Activated CD8-positive, alpha-beta memory T cell treated with anti-CD3 and anti-CD28 coated beads, Interleukin-2, amount 50 U/mL, for 1 hour (primary cell): ENCODE measurements around the gene METTL4.

Source experiments
- DNase-seq: peaks from one replicate; pipeline ENCODE4 v3.0.0-alpha.2; 2020; ENCODE audit errors: extremely low read depth

The METTL4 gene, protein sequence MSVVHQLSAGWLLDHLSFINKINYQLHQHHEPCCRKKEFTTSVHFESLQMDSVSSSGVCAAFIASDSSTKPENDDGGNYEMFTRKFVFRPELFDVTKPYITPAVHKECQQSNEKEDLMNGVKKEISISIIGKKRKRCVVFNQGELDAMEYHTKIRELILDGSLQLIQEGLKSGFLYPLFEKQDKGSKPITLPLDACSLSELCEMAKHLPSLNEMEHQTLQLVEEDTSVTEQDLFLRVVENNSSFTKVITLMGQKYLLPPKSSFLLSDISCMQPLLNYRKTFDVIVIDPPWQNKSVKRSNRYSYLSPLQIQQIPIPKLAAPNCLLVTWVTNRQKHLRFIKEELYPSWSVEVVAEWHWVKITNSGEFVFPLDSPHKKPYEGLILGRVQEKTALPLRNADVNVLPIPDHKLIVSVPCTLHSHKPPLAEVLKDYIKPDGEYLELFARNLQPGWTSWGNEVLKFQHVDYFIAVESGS

DNA sequence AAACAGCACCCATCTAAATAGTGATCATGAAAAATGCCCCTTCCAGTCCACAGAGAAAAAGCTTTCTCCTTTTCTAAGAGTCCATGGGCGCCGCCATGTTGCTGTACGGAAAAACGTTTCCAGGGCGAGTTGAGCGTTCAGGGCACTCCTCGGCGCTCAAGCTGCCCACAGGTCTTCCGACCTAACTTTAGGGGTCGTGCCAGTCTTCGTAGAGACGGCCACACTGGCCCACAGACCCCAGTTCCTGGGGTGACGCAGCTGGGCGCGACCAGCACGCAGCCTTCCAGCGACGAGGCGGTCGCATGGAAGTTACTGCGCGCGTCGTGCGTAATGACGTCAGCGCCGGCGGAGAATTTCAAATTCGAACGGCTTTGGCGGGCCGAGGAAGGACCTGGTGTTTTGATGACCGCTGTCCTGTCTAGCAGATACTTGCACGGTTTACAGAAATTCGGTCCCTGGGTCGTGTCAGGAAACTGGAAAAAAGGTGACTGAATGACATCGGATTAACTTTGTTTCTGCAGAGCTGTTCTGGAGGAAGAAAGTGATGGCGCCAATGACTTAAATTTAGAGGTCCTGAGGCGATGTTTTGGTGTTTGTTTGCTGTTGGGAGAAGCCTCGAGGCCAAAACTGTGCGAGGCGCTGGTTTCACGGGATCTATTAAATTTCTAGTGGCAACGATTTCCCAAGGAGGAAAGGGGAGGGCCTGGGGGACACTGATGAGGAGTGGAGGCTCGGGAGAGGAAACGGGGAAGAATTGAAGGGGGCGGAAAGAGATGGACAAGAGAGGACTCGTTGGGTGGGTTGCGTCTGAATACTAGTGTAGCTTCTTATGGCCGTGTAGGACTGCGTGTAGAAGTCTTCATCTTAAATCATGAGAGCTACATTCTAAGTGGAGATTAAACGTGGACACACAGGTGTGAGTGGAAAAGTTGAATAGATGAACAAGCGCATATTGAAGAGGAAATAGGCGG is at the start of gene METTL4, which contains the start of gene NDC80:
METTL4 (minus strand) TSS at position 306 of the 971 bp plus-strand sequence. CDS start 4,289 bp downstream, outside the sequence.
NDC80 (plus strand) TSS at position 358 of the 971 bp plus-strand sequence. CDS start 1,429 bp downstream, outside the sequence.
- DNase-seq: peak; percentile 45

DNA sequence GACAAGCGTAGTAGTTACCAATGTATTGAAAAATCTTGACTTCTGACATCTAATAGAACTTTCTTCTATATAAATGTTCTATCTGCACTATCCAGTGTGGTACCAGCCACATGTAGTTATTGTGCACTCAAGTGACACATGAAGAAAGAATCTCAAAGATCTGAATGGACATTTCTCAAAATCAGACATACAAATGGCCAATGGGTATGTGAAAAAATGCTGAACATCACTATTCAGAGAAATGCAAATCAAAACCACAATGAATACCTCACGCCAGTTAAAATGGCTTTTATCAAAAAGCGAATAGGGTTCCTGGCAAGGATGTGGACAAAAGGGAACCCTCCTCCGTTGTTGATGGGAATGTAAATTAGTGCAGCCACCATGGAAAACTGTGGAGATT is 46.7 kb upstream of the METTL4 start:
- DNase-seq: no peak

DNA sequence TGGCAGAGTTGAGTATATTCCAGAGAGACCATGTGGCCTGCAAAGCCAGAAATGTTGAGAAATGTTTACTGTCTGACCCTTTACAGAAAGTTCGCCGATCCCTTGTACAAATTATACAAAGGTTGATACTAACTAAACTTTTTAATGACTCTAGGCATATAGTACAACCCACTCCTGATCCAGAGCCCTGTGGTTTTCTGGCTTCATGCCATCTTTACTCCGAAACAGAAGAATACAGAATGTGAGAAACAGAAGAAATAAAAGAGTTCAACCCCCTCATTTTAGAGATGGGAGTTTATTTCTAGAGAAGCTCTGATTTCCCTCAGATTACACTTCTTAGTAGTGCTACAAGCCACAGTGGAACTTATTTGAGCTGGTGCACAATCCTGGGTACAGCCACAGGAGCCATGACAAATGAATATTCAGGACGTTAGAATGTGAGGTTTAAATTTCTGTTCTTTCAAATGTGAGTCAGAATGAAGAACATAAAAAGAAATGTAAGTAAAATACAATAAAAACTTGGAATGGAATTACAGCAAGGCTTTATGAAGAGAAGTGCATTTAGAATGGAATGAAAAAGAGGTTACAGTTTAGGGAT is 46.2 kb upstream of the METTL4 start:
- no peak for DNase-seq

DNA sequence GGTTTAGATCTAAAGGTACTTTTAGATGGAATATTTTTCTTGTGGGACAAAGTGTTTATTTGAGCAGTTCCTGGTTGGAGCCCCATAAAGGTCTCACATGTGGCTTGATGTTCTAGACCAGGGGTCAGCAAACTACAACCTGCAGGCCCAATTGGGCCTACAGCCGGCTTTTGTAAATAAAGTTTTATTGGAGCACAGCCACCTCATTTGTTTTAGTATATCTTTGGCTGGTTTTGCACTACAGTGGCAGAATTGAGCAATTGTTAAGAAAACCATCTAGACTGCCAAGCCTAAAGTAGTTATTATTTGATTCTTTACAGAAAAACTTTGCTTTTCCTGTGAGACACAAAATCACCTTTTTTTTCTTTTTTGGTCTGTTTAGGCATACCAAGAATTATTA is 41.7 kb upstream of the METTL4 start:
- no peak for DNase-seq

DNA sequence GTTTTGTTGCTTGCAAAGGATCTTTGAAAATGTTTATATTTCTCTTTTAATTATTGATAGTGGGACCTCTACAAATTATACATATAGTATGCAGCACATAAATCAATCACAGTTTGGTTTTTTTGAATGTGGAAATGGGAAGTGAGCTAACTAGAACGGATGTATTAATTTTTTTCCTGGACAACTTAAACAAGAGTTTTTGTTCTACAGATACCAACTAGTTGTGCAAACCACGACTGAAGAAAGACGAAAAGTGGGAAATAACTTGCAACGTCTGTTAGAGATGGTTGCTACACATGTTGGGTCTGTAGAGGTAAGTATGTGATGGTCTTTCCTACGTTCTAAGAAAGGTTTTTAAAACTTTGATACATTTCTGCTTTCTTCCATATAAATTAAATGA is 39.2 kb upstream of the METTL4 start:
- no peak for DNase-seq

DNA sequence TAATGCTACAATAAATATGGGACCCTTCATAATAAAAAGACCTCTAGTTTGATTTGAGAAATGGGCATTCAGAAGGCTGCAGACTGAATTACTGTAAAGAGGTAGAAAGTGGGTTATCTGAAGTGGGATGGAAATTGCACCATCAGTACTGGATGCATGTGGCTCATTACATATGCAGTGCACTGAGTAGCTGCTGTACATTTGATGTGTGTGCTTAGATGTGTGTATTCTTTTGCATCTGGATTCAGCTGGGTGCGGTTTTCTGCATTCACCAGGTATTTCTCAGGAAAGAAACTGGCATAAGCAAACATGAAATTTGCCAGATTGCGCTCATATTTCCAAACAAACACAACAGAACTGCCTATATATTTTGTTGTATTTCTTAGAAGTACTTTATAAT is 38.3 kb upstream of the METTL4 start:
- no peak for DNase-seq

DNA sequence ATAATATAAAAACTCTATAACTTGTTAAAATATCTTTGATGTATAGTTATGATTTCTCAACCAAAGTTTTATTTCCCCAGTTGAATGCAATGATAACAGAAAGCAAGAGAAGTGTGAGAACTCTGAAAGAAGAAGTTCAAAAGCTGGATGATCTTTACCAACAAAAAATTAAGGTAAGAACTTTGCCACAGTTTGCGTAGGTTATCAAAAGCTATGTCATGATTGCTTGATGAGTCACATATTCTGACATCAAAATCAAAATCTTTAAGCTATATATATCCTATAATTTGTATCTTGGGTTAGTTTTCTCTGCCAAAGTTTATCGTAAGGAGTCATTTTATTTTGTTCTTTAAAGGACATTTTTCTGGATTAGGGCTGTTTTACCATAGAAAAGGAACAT is 35.0 kb upstream of the METTL4 start:
- DNase-seq: no peak

DNA sequence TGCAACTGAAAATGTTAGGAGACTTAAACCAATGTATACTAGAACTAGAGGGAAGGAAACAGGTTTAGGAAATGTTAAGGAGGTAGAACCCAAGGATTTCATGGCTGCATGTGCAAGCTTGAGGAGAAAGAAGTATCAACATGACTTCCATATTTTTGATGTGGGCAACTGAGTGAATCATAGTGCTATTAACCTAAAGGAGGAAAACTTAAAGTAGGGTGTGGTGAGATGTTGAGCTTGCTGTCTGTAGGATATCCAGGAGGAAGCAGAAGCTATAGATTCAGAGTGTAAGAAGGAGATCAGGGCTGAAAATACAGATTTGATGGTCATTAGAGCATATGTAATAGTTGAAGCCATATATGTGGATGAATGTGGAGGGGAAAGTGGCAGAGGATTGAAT is 31.5 kb upstream of the METTL4 start:
- no peak for DNase-seq

DNA sequence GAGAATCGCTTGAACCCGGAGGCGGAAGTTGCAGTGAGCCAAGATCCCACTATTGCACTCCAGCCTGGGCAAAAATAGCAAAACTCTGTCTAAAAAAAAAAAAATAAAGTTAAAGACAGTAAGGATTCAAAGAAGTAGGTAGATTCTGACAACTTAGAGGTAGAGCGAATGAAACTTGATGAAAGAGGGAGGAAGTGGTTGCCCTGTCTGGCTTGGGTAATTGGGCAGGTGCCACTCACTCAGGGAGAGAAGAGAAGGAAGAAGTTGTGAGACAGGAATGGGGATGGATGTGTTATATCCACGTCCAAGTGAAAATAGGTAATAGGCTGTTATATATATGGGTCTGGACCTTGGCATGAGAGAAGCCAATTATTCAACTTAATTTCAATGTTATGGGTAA is 26.3 kb upstream of the METTL4 start:
- DNase-seq: no peak

DNA sequence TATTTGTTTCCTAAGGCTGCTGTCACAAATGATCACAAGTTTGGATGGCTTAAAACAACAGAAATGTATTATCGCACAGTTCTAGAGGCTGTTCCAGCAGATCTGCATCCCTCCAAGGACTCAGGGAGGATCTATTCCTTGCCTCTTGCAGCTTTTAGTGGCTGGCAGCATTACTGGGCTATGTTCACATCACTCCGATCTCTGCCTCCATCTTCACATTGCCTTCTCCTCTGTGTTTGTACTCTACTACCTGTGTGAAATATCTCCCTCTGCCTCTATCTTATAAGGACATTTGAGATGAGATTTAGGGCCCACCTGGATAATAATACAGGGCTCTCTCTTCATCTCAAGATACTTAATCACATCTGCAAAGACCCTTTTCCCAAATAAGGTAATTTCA is 19.0 kb upstream of the METTL4 start:
- no peak for DNase-seq

DNA sequence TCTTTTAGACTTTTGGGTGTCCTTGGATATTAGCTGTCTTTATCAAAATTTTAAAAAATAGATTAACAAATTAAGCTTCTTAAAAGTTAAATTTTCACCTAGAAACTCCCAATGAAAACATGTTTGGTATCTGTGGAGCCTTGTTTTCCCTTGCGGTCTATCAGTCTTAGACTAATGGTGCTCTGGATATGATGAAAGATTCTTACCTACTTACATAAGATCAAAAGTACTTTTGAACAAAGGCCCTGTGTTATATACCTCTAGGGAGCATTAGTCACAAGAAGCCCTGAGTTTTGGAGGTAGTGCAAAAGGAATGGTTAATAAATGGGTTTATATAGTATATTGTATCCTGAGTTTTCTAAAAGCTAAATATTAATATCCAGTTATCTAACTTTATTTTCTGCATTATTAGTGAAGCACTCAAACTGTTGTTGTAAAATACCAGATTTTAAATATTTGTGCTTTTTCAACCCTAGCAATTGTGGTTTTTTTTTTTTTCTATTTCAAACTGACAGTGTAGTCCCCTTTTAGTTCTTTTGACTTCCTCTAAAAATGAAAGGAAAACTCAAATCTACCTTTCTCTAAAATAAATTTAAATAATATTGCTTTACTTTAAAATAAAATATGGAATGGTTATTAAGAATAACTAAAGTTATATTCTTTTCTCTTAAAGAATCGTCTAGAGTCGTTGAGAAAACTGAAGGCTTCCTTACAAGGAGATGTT is 18.2 kb upstream of the METTL4 start:
- no peak for DNase-seq

DNA sequence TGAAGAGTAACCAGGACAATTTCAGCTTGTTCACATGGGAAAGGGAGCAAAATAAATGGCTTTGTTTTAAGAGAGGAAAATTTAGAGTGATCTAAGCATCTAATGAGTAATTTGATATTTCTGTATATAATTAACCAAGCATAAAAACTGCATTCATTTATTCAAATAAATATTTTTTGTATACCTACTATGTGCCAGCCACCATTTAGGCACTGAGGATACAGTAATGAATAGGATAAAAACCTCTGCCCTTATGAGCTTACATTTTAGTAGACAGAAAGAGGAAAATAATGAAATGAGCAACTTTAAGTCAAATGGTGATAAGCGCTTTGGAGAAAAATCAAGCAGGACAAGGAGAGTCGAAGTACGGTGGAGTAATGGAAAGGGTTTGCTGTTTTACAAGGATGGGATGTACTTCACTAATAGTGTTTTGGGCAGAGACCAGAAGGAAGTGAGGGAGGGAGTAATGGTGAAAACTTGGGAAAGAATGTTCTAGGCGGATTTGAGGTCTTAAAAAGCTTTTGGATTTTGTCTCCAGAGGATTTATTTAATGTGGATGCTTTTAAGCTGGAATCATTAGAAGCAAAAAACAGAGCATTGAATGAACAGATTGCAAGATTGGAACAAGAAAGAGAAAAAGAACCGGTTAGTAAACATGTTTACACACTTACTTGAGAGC is 17.5 kb upstream of the METTL4 start:
- no peak for DNase-seq

DNA sequence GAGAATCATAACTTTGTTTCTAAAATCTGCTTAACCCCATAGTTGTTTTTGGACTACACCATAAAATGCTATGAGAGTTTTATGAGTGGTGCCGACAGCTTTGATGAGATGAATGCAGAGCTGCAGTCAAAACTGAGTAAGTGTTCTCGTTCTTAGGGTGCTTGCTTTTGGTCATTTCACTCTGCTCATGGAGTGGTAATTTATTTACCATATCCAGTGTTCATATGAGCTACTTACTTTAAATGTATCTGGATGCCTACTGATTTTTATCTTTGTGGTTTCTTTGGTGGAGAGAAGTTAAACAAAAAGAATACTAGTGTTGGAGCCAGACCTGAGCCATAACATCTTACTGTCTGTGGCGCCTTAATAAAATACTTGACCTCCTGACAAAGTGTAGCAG is 16.5 kb upstream of the METTL4 start:
- no peak for DNase-seq

DNA sequence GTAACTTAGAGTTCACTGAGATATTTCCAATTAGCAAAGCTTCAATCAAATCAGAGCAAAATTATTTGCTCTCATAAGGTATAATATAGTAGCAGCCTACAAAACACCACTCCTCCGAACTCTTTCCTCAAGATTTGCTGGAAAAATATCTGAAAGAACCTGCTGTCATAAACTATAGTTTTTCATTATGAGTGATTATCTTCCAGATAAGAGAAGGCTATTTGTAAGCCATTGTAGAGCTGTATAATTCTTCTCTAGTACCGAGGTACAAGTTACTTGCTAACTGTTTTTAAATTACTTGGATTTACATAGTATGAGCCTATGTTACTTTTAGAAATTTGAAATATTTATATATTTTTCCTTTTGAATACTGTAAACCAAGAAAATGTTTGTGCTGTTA is 2.1 kb upstream of the METTL4 start:
- no peak for DNase-seq

DNA sequence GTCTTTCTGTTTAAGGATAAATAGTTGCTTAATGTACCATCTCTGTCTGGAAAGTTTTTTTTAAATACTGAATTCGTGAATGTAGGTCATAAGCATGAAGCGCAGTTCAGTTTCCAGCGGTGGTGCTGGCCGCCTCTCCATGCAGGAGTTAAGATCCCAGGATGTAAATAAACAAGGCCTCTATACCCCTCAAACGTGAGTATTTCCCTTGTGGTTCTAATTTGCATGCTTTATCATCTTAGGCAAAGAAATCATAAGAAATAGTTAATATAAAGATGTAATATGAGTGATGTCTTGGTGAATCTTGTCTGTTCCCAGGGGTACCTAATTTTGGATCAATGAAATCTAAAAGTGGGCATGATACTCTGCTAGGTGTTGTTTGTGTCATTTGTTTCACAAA is 1.6 kb upstream of the METTL4 start:
- DNase-seq: no peak

DNA sequence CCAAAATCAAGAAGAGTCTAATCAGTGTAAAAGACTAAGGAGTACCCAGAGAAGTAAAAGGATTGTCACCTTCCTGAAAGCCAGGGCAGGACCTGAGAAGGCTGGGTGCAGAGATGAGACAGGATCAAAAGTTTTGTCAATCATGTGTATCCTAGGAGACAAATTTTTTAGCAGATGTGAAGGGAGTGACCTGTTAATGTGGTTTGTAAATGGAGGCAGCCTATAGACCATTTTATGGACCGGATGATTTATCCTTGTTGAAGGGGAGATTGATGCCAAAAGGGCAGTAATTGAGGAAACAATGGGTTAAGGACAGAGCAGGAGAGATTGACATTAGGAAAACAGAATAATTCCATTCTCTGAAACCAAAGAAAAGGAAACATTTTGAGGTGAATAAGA is 865 bp upstream of the METTL4 start:
- DNase-seq: no peak

DNA sequence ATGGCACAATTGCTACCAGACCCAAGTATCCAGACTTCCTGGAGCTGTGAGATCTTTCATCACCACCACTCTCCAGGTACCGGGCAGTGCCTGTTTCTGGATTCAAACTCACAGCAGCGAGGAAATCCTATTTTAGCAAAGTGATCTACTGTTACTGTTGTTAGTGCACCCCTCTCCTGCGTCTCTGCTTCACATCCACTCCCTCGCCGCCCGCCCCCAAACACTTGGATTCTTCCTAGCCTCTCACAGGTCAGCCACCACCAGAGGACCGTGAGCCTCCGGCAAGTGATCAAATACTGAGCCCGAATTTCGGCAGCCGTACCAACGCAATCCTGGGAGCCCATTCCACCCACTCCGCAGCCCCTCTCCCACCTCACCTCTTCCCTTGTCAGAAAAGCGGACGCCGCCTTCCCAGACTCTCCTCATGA is 519 bp downstream of the METTL4 start:
- DNase-seq: peak; percentile 29

DNA sequence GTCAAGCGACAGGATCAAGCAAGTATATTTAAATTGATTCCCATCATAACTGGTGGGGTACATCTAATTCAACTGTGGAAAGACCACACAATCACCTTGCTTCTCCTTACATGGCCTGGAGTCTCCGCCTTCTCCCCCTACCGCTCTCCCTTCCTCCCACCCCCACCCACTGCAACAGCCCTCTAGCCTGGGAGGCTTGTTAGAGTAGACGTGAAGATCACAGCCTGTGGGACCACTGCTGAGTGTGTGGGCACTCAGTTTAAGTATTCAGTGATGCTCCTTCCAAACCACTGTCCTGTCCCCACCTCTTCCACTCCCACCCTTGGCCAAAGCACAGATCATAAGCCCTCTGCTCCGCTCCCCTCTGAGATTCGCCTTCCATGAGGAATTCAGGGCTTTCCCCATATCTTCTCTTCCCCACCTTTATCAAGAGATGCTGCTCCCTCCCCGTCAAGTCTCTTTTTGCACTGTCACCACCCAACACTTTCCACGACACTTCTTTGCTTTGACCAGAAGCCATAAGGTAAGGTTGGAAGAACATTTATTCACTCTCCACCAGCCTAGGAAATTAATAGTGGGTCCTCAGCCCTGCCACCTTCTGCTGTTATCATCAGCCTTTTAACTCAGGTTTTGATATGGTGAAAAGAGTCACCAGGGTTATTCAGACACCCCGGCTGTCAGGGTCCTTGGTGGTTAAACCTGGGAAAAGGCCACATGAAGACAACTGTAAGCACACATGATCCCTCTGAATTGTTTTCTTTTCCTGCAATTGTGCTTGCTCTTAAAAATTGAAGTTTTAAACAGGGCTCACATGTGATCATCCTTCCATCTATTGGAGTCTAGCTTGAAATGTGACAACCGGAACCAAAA is 1.7 kb downstream of the METTL4 start:
- DNase-seq: no peak

DNA sequence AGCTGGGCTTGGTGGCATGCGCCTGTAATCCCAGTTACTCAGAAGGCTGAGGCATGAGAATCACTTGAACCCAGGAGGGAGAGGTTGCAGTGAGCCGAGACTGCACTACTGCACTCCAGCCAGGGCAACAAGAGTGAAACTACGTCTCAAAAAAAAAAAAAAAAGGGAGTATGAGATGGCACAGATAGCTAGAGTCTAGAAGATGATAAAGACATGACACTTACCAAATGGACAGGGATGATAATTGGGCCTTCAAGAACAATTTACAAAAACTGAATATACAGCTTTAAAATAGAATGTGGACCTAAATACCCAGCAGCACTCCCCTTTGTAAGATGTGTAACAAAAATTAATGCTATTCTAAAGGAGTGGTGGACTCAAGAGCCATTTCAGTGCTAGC is 2.7 kb downstream of the METTL4 start:
- no peak for DNase-seq

DNA sequence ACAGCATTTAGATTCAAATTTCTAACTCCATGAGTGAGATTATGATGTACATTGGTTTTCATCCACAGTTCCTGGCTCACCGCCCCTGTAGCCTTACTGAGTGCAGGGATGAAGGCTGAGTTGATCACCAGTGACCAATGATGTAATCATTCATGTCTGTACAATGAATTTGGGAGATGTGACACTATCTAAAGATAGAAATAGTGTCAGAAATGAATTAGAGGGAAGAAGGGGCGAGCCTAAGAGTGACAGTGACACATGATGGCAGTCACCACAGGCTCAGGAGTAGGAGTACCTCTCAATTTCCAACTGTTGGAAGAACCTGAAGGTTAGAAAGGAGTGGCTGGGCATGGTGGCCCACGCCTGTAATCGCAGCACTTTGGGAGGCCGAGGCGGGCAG is 3.2 kb downstream of the METTL4 start:
- DNase-seq: no peak
